Superior temporal gyrus (tissue), 1 donor: Measurements from ENCODE around the gene TBXT.
"Not testable (repeated sequence)": the region's sequence is repeated elsewhere in the genome, so short reads cannot be mapped to it uniquely, and the experiment has no call there.

Source experiments
- DNase-seq: peaks from one replicate; pipeline ENCODE4 v3.0.0-alpha.2; 2016; ENCODE audit errors: extremely low spot score

The TBXT gene

GRCh38 chr6:166169549-166170421 lies 2.1 kb upstream of the TBXT start:
- no peak for DNase-seq

GRCh38 chr6:166168616-166169548 lies 1.2 kb upstream of the TBXT start:
- DNase-seq = no peak

GRCh38 chr6:166167258-166167731 lies 356 bp downstream of the TBXT start:
- no peak for DNase-seq

- DNase-seq = no peak
Observed at GRCh38 chr6:166166314-166167257, 1.1 kb downstream of the TBXT start.

GRCh38 chr6:166165558-166166313 lies 1.9 kb downstream of the TBXT start:
- DNase-seq = no peak

GRCh38 chr6:166162599-166163342 lies 4.9 kb downstream of the TBXT start:
- DNase-seq = no peak

- DNase-seq = no peak
Observed at GRCh38 chr6:166157930-166158617, 9.6 kb downstream of the TBXT start.

- DNase-seq = peak; percentile 78
Observed at GRCh38 chr6:166156942-166157341, 10.7 kb downstream of the TBXT start.

GRCh38 chr6:166153966-166154365 lies 13.7 kb downstream of the TBXT start:
- DNase-seq = no peak

- DNase-seq = no peak
Observed at GRCh38 chr6:166152660-166153059, 15.0 kb downstream of the TBXT start.

GRCh38 chr6:166151798-166152197 lies 15.9 kb downstream of the TBXT start:
- DNase-seq = no peak

GRCh38 chr6:166145751-166146150 lies 21.9 kb downstream of the TBXT start:
- DNase-seq = no peak

GRCh38 chr6:166143011-166143410 lies 24.6 kb downstream of the TBXT start:
- DNase-seq = no peak

- no peak for DNase-seq
Observed at GRCh38 chr6:166127624-166128472, 39.8 kb downstream of the TBXT start.

GRCh38 chr6:166123115-166123514 lies 44.5 kb downstream of the TBXT start:
- DNase-seq = not testable (repeated sequence)

GRCh38 chr6:166121726-166122125 lies 45.9 kb downstream of the TBXT start:
- DNase-seq = no peak

- no peak for DNase-seq
Observed at GRCh38 chr6:166119116-166119911, 48.3 kb downstream of the TBXT start.
